ENCODE measurements around the gene EFNA3. TPM values are rescaled to one million over a fixed set of nuclear protein-coding genes. Genes with fewer than 3 reads are reported as not detected.

The EFNA3 gene
- total and polyA plus RNA-seq, 8 donors = 0.52 to 1.2 (median 0.72) TPM

DNA sequence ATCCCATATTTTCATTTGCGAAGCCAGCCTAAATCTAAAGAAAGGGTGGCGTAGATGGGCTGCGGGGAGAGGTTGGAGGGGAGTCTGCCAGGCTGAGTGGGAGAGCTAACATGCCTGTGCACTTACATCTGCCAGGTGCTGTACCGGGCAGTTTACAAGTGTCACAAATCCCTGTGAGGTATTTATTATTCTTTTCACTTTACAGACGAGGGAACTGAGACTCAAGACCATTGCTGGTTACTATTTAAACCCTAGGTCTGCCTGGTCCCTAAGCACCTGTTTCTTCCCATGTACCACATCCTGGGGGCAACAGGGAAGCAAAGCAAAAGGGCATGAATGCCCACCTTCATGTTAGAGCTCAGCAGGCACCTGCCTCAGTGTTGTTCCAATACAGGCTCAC is 29.7 kb downstream of the EFNA3 start:
- peaks cover 0 to 5% (median 0%) of the 10 kb centered on the region in 3 donors for H3K4me1 ChIP-seq
- H3K4me3 ChIP-seq = no peak overlapping the region
- intact Hi-C loops (cut with DNase I) = loop anchor here in 1 of 3 donors (10.0 kb wide), 1 partner anchor 57 kb away; no protein-coding TSS in a partner anchor
- DNase-seq (no peak), ATAC-seq (no peak), FAIRE-seq (no peak)
- H3K27me3 ChIP-seq = no peaks in the 10 kb centered on the region
- WGBS, 2 donors = 66% methylated on average over 5 of the region's 5 CpGs
- H3K27ac ChIP-seq = no peak overlapping the region
- TF ChIP-seq, protein P1, sequence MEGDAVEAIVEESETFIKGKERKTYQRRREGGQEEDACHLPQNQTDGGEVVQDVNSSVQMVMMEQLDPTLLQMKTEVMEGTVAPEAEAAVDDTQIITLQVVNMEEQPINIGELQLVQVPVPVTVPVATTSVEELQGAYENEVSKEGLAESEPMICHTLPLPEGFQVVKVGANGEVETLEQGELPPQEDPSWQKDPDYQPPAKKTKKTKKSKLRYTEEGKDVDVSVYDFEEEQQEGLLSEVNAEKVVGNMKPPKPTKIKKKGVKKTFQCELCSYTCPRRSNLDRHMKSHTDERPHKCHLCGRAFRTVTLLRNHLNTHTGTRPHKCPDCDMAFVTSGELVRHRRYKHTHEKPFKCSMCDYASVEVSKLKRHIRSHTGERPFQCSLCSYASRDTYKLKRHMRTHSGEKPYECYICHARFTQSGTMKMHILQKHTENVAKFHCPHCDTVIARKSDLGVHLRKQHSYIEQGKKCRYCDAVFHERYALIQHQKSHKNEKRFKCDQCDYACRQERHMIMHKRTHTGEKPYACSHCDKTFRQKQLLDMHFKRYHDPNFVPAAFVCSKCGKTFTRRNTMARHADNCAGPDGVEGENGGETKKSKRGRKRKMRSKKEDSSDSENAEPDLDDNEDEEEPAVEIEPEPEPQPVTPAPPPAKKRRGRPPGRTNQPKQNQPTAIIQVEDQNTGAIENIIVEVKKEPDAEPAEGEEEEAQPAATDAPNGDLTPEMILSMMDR (IDR thresholded peaks at IDR 0.05) = no peak
- H3K9me3 ChIP-seq = no peaks in the 10 kb centered on the region
- H3K36me3 ChIP-seq = no peaks in the 10 kb centered on the region

GRCh38 chr1:155110381-155110780 is 31.7 kb downstream of the EFNA3 start:
- no peak overlapping the region for H3K27ac ChIP-seq
- FAIRE-seq (no peak), DNase-seq (no peak), ATAC-seq (no peak)
- peaks cover 0 to 2% (median 0%) of the 10 kb centered on the region in 3 donors for H3K4me1 ChIP-seq
- H3K27me3 ChIP-seq = no peaks in the 10 kb centered on the region
- H3K36me3 ChIP-seq = no peaks in the 10 kb centered on the region
- H3K4me3 ChIP-seq = no peak overlapping the region
- H3K9me3 ChIP-seq = no peaks in the 10 kb centered on the region
- WGBS, 2 donors = 70 to 80% methylated on average over 8 of the region's 8 CpGs
- TF ChIP-seq, protein P1 (IDR thresholded peaks at IDR 0.05) = no peak
- intact Hi-C loops (cut with DNase I) = no loop called here

DNA sequence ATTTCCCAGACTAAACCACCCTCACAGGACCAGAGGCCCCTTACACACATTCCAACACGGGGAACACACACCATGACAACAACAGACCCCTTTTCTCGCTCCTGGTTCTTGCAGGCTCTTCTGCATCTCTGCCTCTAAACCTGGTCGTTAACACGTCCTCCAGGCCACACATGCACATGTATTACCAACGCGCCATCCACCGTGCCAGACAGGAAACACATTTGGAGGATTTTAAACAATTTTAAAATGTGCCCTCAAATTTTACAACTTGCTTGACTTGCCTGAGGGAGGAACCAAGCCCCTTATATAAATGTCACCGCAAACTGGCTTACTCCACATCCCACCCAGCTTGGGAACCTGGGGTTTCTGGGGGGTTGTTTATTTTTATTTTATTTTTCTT is 32.2 kb downstream of the EFNA3 start:
- FAIRE-seq (no peak), ATAC-seq (no peak), DNase-seq (no peak)
- Histone ChIP-seq H3K4me3 (no peak overlapping the region), H3K9me3 (no peaks in the 10 kb centered on the region), H3K4me1 (no peaks in the 10 kb centered on the region), H3K27ac (no peak overlapping the region), H3K27me3 (no peaks in the 10 kb centered on the region), H3K36me3 (no peaks in the 10 kb centered on the region)
- intact Hi-C loops (cut with DNase I) = no loop called here
- 68 to 81% methylated on average over 8 of the region's 8 CpGs for WGBS, 2 donors
- TF ChIP-seq, protein P1 (IDR thresholded peaks at IDR 0.05) = no peak

- Histone ChIP-seq H3K4me3 (no peak overlapping the region), H3K27ac (no peak overlapping the region), H3K4me1 (no peaks in the 10 kb centered on the region), H3K36me3 (no peaks in the 10 kb centered on the region), H3K27me3 (no peaks in the 10 kb centered on the region), H3K9me3 (no peaks in the 10 kb centered on the region)
- no peak for ATAC-seq
- intact Hi-C loops (cut with DNase I) = no loop called here
- TF ChIP-seq, protein P1 (IDR thresholded peaks at IDR 0.05) = no peak
- FAIRE-seq = no peak
- 63 to 64% methylated on average over 5 of the region's 5 CpGs for WGBS, 2 donors
- DNase-seq = no peak
Observed at GRCh38 chr1:155113450-155113980, 34.9 kb downstream of the EFNA3 start.

DNA sequence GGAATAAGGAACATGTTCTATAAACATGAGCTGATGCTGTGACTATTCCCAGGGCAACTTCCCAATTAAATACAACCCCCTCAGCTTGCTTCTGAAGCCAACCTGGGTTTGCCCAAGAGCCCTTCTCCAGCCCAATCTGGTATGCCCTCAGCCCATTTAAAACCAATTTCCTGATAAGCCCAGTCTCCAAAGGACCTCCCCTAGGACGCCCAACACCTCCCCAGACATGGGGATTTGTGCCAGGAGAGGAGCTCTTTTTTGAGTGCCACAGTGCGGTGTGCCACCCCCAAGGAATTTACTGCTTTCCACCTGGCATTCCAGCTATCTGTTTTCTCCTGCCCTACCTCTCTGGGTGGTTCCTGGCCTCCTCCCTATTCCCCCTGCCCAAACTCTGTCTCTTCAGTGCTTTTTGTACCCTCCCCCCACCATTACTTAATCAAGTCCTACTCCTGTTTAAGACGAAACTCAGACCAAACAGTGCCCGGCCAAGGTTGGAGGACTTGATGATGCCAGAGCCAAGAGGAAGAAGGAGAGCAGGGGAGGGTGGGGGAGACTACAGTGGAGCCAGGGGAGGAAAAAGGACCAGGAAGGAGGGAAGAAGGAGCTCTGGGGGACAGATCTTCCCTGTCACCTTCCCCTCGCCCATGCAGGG is 37.6 kb downstream of the EFNA3 start:
- no peak for DNase-seq
- WGBS, 2 donors = 48 to 50% methylated on average over 5 of the region's 5 CpGs
- Histone ChIP-seq H3K9me3 (no peaks in the 10 kb centered on the region), H3K4me1 (no peaks in the 10 kb centered on the region), H3K36me3 (no peaks in the 10 kb centered on the region), H3K4me3 (no peak overlapping the region), H3K27ac (no peak overlapping the region), H3K27me3 (no peaks in the 10 kb centered on the region)
- no peak for FAIRE-seq
- TF ChIP-seq, protein P1 (IDR thresholded peaks at IDR 0.05) = no peak
- intact Hi-C loops (cut with DNase I) = no loop called here
- ATAC-seq = no peak
